Cardiac muscle cell (in vitro differentiated cells and primary cell): ENCODE measurements around the gene STRA8. TPM values are rescaled to one million over a fixed set of nuclear protein-coding genes. Genes with fewer than 3 reads are reported as not detected.

Experiments
- DNase-seq, 2 donors: peaks; one replicate each; pipeline versions ENCODE4 v3.0.0 to v3.0.0-alpha.2; 2010 to 2017; ENCODE audit warnings: low read depth in 1 of 2, low spot score in 1 of 2
- H3K27ac ChIP-seq: fragments of 200-600 bp; sonication (generic); 2 replicates; pipeline ENCODE4 v1.5.1; 2016
- H3K27me3 ChIP-seq: fragments of 200-600 bp; sonication (generic); 2 replicates; pipeline ENCODE4 v1.6.0; 2016; ENCODE audit warnings: control low read depth
- H3K36me3 ChIP-seq: fragments of 200-600 bp; sonication (generic); 2 replicates; pipeline ENCODE4 v1.5.1; 2016; ENCODE audit warnings: control low read depth
- H3K4me1 ChIP-seq: fragments of 200-600 bp; sonication (generic); 2 replicates; pipeline ENCODE4 v1.8.1; 2017; ENCODE audit warnings: low read depth, mild to moderate bottlenecking, mixed run types
- H3K4me3 ChIP-seq: fragments of 200-600 bp; sonication (generic); 2 replicates; pipeline ENCODE4 v1.5.1; 2016; ENCODE audit warnings: mild to moderate bottlenecking
- H3K9me3 ChIP-seq: fragments of 200-600 bp; sonication (generic); 2 replicates; pipeline ENCODE4 v1.5.1; 2017; ENCODE audit warnings: low read depth, mild to moderate bottlenecking, control low read depth
- CTCF ChIP-seq: IDR thresholded peaks from 2 replicates; pipeline ENCODE4 v1.5.1; 2012; ENCODE audit warnings: low read depth, mild to moderate bottlenecking, low read length
- polyA plus RNA-seq: library from polyadenylated mRNA; unstranded; fragments of >200 nt; fragmentation: Nextera tagmentation; extraction: Ambion mirVana; gene quantifications from 2 replicates; pipeline ENCODE4 v1.2.1, GENCODE V29; 2016
- total RNA-seq: library from RNA; depleted of rRNA; stranded (reverse); fragments of >200 nt; gene quantifications from 2 replicates; pipeline ENCODE4 v1.2.3, GENCODE V29; 2016

The STRA8 gene
- total and polyA plus RNA-seq, 2 experiments from 2014 or later: not detected

- TF ChIP-seq CTCF: peak; percentile 95
- Histone ChIP-seq H3K36me3 (no peaks in the 10 kb centered on the region), H3K4me1 (no peaks in the 10 kb centered on the region), H3K27me3 (no peaks in the 10 kb centered on the region), H3K27ac (no peak overlapping the region), H3K9me3 (no peaks in the 10 kb centered on the region), H3K4me3 (no peak overlapping the region)
- DNase-seq: peak; percentile 88 to 93
Observed at GRCh38 chr7:135281363-135281949, 47.8 kb downstream of the STRA8 start.

GRCh38 chr7:135282561-135283254 is 49.1 kb downstream of the STRA8 start:
- Histone ChIP-seq H3K27me3 (no peaks in the 10 kb centered on the region), H3K9me3 (no peaks in the 10 kb centered on the region)
- peak in 1 of 2 donors; percentile 78 for DNase-seq

DNA sequence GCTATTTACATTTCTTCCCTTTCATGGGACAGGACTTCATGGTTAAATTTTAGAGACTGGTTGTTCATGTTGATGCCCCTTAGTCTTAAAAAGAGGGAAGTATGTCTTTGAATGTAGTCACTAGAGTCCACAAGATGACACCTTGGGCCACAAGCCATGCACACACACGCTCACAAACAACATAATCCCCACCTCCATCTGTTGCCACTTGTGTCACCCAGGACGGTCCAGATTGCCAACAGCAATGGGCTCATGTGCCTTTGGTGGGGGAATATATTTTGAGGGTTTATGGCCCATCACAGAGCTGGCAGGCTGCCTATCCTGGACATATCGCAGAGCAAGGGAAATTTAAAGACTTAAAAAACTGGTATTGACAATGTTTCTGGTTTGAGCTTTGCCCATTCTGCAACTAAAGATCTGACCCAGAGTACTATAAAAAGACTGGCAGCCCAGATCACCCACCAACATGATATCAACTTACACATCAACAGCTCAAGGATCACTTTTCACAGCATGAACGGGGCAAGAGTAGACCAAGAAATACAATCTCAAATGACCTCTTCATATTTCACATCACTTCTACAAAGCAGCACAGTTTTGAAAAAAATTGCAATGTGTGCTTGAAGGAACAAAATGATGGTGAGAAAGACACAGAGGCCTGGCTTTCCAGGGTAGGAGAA is 50.5 kb downstream of the STRA8 start:
- H3K27ac ChIP-seq: no peak overlapping the region
- no peak overlapping the region for H3K4me3 ChIP-seq
- no peaks in the 10 kb centered on the region for H3K36me3 ChIP-seq
- no peak for DNase-seq
- no peaks in the 10 kb centered on the region for H3K27me3 ChIP-seq
- TF ChIP-seq CTCF: no peak
- no peaks in the 10 kb centered on the region for H3K4me1 ChIP-seq
- no peaks in the 10 kb centered on the region for H3K9me3 ChIP-seq

More at GRCh38 chr7:135282561-135283254, 49.1 kb downstream of the STRA8 start:
- no peaks in the 10 kb centered on the region for H3K4me1 ChIP-seq
- no peaks in the 10 kb centered on the region for H3K36me3 ChIP-seq
- no peak overlapping the region for H3K27ac ChIP-seq
- no peak for TF ChIP-seq CTCF
- no peak overlapping the region for H3K4me3 ChIP-seq

DNA sequence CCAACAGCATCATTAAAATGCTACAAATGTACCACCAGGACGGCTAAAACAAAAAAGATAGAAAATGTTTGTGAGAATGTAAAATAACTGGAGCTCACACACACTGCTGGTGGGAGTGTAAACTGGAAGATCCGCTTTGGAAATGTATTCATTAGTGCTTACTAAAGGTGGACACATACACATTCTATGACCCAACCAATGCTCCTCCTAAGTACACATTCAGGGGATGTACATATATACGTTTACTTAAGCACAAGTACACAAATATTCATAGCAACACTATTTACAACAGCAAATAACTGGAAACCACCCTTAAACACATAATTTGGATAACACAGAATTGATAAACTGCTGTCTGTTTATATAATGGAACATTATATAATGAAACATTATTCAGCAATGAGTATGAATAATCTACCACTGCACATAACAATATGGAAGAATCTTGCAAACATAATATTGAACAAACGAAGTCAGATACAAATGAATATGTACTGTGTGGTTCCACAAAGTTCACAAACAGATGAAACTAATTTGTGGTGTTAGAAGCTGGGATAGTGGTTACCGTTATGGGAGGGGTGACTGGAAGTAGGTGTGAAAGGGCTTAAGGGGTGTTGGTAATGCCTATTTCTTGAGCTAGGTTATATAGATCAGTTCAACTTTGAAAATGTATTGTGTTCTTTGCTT is 52.1 kb downstream of the STRA8 start:
- Histone ChIP-seq H3K4me3 (no peak overlapping the region), H3K27ac (no peak overlapping the region), H3K9me3 (no peaks in the 10 kb centered on the region), H3K4me1 (no peaks in the 10 kb centered on the region), H3K36me3 (no peaks in the 10 kb centered on the region), H3K27me3 (no peaks in the 10 kb centered on the region)
- DNase-seq: no peak
- no peak for TF ChIP-seq CTCF

DNA sequence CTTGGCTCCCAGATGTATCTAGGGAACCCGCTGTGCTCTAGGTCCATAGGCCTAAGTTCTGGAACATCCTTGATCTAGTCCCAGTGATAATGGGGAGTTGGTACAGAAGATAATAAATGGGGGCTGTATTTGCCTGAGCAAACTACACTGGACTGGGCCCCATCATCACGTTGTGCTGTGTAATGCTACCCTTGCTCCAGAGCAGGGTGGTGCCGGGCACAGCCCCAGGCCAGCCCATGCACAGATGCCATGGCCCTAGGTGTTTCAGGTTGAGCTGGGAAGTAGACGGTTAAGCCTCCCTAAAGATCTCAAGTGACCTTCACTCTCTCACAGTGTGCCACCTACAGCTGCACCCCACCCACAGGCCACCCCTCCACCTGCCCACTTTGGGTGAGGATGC is 53.2 kb downstream of the STRA8 start:
- Histone ChIP-seq H3K27ac (no peak overlapping the region), H3K4me1 (no peaks in the 10 kb centered on the region), H3K36me3 (no peaks in the 10 kb centered on the region), H3K27me3 (no peaks in the 10 kb centered on the region), H3K4me3 (no peak overlapping the region), H3K9me3 (no peaks in the 10 kb centered on the region)
- no peak for DNase-seq
- no peak for TF ChIP-seq CTCF
